Measurements from ENCODE around the gene IKZF4.
"Not testable (repeated sequence)": the region's sequence is repeated elsewhere in the genome, so short reads cannot be mapped to it uniquely, and the experiment has no call there.

IKZF4 gene

DNA sequence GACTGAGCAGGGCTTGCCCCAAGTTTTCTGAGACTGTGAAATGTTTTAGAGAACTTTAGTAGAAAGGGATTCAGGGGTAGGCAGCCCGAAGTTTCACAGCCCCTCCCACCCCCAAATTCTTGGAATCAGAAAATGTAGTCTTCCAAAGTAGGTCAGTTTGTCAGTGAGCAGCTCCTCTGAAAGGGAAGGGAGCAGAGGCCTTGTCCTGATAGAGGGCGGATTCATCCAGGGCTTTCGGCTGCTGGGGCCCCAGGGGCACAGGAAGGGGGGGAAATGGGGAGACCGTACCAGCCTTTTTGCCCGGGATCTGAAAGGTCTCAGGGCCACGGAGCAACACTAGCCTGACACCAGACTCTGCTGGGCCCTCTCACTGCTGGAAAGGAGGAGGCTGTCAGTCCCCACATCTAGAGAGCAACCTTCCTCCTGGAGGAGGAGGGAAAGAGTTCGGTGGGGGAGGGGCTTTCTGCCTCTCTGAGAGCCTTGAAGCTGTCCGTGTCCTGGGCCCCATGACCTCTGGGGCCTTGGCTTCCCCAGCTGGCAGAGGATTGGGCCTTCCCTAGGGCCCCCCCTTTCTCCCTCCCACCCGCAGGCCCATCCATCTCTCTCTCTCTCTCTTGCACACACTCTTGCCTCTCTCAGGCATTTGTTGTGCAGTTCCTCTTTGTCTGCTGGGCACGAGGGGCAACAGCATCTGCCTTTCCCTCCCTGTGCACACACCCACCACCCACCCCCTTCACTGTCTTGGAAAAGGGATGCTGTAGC is at the start of gene IKZF4:
Gene IKZF4 (plus strand): TSS at position 621 of the 762 bp plus-strand sequence. CDS start 451 bp downstream, outside the sequence.
- DNase-seq: peak; percentile 25

DNA sequence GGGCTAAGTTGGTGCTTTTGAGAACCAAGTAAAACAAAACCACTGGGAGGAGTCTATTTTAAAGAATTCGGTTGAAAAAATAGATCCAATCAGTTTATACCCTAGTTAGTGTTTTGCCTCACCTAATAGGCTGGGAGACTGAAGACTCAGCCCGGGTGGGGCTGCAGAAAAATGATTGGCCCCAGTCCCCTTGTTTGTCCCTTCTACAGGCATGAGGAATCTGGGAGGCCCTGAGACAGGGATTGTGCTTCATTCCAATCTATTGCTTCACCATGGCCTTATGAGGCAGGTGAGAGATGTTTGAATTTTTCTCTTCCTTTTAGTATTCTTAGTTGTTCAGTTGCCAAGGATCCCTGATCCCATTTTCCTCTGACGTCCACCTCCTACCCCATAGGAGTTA is 48.8 kb upstream of the IKZF4 start:
- DNase-seq: no peak

- no peak for DNase-seq
Observed at GRCh38 chr12:55972456-55972855, 48.4 kb upstream of the IKZF4 start.

DNA sequence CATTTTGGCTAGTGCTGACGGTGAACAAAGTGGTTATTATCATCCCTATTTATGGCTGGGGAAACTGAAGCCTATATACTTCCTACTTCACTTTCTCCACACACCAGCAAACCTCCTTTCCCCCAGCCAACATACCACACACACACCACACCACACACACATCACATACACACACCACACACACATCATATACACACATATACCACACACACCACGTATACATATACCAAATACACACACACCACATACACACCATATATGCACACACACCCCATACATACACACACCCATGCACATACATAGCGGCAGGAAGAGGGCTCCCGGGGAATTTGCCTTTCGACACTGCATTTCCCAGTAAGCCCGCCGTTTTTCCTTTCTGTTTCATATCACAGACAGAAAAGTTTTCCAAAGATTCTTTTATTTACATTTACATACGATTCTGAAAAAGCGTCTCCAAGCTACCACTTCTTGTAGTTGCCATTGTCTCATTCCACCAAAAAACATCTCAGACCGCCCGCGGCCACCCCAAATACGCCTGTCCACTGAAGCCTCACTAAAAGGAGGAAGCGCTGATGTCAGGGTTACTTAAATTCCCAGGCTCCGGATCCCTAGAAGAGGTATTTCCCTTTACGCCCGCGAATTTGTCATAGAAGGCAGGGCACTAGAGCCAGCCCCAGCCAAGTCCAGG is 47.8 kb upstream of the IKZF4 start:
- peak; percentile 55 for DNase-seq

GRCh38 chr12:55973599-55974307 is 47.1 kb upstream of the IKZF4 start, which contains the start of gene RAB5B:
TSS of gene RAB5B (plus strand) at chr12:55974078. CDS start at chr12:55986961, 12,883 bp downstream.
- peak; percentile 100 for DNase-seq

- DNase-seq: no peak
Observed at GRCh38 chr12:55974308-55974730, 46.5 kb upstream of the IKZF4 start.

DNA sequence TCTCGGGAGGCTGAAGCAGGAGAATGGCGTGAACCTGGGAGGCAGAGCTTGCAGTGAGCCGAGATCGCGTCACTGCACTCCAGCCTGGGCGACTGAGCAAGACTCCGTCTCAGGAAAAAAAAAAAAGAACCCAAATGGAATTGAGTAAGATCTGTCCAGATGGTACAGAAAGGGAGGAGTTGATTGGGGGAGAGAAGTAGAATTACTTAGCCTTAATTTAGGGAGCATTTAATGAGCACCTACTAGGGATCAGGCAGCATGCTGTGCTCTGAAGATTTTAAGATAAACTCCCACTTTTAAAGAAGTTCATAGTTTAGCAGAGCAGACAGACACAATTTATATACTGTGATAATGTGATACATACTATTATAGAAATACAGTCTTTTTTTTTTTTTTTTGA is 42.5 kb upstream of the IKZF4 start:
- DNase-seq: no peak

DNA sequence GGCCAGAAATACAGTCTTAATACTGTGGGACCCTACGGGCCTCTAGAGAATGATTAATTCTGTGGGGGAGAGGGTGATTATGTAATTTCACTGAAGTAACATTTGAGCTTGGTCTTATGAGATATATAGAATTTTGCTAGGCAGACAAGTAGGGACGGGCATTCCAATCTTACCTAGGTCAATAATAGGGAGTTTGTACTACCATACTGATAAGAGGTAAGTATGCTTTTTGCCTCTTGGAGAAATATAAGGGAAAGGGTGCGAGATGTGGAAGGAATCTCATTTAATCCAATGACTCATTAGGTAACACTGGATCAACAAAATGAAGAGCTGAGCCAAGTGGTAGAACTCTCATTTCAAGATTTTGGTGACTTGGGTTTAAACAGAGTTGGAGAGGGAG is 41.8 kb upstream of the IKZF4 start:
- no peak for DNase-seq

DNA sequence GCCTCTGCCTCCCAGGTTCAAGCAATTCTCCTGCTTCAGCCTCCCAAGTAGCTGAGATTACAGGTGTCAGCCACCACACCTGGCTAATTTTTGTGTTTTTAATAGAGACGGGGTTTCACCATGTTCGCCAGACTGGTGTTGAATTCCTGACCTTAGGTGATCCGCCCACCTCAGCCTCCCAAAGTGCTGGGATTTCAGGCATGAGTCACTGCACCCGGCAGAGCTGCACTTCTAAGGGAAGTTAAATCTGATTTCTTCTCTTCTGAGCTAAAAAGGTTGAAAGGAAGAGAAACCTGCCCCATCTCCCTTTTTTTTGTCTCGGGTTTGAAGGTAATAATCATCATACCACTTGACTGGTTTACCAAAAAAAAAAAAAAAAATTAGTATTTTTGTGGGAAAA is 39.0 kb upstream of the IKZF4 start:
- DNase-seq: not testable (repeated sequence)

DNA sequence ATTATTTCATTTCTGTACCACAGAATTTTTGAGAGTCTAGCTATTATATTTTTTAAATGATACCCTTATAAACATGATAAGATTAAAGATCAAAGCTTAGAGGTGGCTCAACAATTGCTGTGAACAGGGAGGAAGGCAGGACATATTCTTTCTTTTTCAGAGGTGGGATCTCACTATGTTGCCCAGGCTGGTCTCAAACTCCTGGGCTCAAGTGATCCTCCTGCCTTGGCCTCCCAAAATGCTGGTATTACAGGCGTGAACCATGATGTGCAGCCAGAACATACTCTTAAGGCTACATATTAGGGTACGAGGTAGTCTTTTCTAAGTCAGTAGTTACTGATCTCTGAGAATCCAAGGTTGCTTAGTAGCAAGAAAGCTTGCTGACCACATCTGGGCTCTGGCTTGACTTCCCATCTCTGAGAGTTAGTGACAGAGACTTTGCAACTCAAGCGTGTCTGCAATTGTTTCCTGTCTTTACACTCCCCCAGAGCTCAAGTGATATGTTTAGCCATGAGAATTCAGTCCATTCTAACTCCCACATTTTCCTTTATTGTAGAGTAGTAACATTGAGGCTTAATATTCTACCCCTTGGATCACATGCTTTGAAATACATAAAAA is 38.4 kb upstream of the IKZF4 start:
- no peak for DNase-seq

DNA sequence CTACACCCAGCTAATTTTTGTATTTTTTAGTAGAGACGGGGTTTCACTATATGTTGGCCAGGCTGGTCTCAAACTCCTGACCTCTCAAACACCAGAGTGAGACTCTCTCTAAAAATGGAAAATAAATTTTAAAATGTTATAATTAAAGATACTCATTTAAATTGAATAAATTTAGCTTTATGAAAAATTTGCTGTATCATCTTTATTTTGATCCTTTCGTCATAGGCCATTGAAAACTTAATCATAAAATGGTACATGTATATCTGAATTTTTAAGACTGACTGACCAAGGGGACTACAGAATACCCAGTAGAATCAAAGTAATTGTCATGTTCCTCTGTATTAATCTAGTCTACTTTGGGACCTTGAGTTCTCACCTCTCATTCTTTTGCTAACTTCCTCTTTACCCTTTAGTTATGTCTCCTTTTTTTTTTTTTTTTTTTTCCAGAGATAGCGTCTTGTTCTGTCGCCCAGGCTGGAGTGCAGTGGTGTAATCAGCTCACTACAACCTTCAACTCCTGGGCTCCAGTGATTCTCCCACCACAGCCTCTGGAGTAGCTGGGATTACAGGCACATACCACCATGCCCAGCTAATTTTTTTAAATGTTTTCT is 37.5 kb upstream of the IKZF4 start:
- no peak for DNase-seq

- DNase-seq: no peak
Observed at GRCh38 chr12:55984861-55985260, 36.0 kb upstream of the IKZF4 start.

GRCh38 chr12:55985341-55985740 is 35.5 kb upstream of the IKZF4 start:
- no peak for DNase-seq

- DNase-seq: not testable (repeated sequence)
Observed at GRCh38 chr12:55985976-55986375, 34.9 kb upstream of the IKZF4 start.

GRCh38 chr12:55991110-55991509 is 29.7 kb upstream of the IKZF4 start:
- no peak for DNase-seq

DNA sequence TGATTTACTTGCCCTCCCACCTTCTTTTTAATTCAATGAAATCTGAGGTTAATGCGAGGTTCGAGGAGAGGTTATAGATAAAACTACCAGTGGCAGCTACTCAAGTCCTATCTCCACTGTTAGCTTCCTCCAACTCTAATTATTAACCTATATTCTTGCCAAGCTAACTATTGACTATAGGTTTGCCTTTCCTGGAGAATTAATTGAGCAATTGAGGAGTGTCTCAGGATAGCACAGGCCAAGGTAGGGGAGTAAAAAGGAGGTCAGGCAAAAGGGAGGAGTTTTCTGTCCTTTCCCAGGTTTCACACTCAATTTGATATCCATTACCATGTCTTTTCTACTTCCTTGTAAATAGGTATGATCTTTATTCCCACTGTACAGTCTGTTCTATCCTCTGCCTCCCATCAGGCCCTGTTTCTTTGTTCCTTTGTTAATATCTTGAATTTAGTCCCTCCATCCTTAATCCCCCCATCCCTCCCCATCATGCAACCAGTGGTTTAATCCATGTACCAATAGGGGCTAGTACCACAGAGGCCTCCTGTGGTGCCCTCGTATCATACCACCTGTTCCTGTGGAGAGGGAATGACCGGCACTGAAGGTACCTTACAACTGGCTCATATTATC is 27.5 kb upstream of the IKZF4 start:
- DNase-seq: no peak

- no peak for DNase-seq
Observed at GRCh38 chr12:55995366-55995765, 25.5 kb upstream of the IKZF4 start.

GRCh38 chr12:55996201-55996714 is 24.6 kb upstream of the IKZF4 start:
- DNase-seq: peak; percentile 84

GRCh38 chr12:55996715-55997534 is 23.9 kb upstream of the IKZF4 start, which contains the start of gene SUOX:
TSS of gene SUOX (plus strand) at chr12:55997276. CDS start at chr12:56002222, 4,946 bp downstream.
- peak; percentile 49 for DNase-seq

- no peak for DNase-seq
Observed at GRCh38 chr12:55997535-55997859, 23.3 kb upstream of the IKZF4 start.

DNA sequence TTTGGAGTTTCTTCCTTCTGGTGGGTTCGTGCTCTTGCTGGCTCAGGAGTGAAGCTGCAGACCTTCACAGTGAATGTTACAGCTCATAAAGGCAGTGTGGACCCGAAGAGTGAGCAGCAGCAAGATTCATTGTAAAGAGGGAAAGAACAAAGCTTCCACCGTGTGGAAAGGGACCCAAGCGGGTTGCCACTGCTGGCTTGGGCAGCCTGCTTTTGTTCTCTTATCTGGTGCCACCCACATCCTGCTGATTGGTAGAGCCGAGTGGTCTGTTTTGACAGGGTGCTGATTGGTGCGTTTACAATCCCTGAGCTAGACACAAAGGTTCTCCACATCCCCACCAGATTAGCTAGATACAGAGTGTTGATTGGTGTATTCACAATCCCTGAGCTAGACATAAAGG is 21.3 kb upstream of the IKZF4 start:
- peak; percentile 19 for DNase-seq

Data from CD4-positive, alpha-beta T cell treated with Interleukin-21 for 1 hour (primary cell).